NOMO-1 treated with dmso at 0.1 percent for 144 hours (cell line): ENCODE measurements around the gene NEDD4L.
"Not testable (repeated sequence)": the region's sequence is repeated elsewhere in the genome, so short reads cannot be mapped to it uniquely, and the experiment has no call there.

Experiments
- DNase-seq: peaks from one replicate; lab custom pipeline; 2025; ENCODE audit not compliant: unreplicated experiment; lab: John Stamatoyannopoulos, UW

NEDD4L gene

DNA sequence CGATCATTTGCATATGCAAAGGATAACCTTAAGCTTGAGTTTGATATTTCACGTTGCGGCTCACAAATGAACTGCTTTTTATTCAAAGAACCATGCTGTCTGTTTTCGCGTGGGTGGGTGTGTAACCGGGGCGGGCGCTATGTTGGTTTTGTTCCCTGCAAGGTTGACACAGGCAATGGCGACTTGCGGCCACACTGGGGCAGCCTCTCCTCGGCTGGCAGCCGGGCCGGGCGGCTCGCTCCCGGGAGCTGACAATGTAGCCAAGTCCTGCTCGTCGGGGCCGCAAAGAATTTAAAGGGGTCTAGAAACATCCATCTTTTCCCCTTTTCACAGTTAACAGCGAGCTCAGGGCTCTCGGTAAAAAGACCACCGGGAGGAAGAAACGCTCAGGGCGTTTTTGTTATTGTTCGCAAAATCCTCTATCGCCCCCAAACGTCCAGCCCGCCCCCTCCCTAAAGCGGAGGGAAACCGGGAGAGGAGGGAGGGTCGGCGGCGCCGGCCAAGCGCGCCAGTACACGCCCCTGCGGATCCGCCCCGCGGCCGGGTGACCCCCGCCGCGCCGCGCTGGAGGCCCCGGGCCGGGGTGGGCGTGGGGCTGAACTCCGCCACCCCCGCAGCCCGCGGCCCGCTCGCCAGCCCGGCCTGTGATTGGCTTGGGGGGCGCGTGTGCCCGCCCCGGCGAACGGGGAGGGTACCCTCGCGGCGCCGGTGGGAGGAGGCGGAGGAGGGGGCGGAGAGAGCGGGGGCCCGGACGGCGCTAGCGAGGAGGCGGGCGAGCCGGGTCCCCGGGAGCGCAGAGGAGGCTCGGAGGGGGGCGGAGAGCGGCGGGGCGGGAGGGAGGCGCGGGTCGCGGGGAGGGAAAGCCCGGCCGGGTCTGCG, at the start of gene NEDD4L:
Gene NEDD4L (plus strand): TSS at position 736 of the 879 bp plus-strand sequence. CDS start 435 bp downstream, outside the sequence.
- peak; percentile 75 for DNase-seq

DNA sequence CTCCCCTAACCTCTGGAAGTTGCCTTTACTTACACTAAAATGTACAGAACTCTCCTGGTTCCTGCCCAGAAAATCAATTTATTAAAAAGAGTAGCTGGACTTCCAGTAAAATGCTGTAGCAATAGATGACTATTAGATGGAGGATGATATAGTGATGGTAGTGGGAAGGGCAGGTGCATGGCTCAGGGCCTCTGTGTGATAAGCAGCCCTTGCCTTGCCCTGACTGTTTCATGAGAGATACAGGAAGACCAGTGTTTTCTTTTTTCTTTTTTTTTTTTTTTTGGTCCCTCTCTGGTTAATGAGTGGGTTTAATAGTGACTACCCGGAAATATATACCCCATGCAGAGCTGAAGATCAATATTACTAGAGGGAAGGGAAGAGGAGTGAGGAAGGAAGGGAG, 48.7 kb upstream of the NEDD4L start:
- DNase-seq: no peak

DNA sequence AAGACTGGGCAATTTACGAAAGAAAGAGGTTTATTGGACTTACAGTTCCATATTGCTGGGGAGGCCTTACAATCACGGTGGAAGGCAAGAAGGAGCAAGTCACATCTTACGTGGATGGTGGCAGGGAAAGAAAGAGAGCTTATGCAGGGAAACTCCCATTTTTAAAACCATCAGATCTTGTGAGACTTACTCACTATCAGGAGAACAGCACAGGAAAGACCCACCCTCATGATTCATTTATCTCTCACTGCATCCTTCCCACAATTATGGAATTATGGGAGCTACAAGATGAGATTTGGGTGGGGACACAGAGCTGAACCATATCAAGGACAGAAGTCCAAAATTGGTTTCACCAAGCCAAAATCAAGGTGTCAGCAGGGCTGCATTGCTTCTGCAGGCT, 47.1 kb upstream of the NEDD4L start:
- DNase-seq: not testable (repeated sequence)

DNA sequence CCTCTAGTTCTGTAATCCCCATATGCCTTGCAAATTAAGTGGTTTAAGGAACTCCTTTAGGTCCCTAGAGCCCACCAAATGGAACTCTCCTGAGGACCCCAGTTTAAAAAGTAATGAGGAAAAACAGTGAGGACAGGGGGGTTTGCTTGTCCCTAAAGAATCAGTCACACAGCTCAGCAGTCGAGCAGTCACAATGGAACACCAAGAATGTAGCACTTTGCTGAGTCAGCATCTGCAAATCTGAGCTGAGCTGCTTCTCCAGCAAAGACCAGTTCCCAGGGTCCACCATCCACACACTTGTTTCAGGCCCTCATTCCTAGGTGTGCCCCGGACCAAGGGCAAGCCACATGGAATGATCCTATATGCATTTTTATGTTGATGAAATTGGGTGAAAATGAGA, 46.2 kb upstream of the NEDD4L start:
- DNase-seq: no peak

DNA sequence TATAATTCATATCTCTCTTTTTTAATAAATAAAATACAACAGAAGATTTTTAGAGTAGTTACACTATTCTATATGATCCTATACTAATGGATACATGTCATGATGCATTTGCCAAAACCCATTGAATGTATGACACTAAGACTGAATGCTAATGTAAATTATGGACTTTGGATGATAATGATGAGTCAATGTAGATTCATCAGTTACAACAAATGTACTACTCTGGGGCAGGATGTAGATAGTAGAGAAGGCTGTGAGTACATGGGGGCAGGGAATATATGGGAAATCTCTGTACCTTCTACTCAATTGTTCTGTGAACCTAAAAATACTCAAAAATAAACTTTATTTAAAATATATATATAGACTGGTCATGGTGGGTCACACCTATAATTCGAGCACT, 45.6 kb upstream of the NEDD4L start:
- DNase-seq: no peak

DNA sequence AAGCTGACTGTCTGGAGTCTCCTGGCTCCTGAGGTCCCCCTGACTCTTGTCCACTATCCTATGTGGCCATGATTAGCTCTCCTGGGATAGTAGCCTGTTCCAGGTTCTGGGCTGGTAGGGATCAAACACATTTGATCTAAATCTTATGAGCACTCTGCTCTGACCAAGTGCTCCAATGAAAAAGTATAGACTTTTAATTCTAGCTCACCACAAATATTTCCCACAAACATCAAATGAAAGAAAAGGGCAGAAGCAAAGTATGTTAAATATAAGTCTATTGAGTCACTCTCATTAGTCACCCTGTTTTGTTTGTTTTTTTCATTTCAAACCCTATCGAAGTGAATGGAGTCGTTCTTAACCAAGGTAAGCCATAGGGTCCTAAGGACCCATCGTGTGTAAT, 39.7 kb upstream of the NEDD4L start:
- no peak for DNase-seq

DNA sequence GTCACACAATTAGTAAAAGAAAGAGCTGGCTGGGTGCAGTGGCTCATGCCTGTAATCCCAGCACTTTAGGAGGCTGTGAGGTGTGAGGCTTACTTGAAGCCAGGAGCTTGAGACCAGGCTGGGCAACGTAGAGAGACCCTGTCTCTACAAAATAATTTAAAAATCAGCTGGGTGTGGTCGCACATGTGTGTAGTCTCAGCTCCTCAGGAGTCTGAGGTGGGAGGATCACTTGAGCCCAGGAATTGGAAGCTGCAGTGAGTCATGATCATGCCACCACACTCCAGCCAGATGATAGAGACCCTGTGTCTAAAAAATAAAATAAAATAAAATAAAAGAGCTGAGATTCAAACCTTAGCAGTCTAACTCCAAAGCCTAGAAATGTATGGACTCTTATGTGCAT, 39.0 kb upstream of the NEDD4L start:
- DNase-seq: no peak

DNA sequence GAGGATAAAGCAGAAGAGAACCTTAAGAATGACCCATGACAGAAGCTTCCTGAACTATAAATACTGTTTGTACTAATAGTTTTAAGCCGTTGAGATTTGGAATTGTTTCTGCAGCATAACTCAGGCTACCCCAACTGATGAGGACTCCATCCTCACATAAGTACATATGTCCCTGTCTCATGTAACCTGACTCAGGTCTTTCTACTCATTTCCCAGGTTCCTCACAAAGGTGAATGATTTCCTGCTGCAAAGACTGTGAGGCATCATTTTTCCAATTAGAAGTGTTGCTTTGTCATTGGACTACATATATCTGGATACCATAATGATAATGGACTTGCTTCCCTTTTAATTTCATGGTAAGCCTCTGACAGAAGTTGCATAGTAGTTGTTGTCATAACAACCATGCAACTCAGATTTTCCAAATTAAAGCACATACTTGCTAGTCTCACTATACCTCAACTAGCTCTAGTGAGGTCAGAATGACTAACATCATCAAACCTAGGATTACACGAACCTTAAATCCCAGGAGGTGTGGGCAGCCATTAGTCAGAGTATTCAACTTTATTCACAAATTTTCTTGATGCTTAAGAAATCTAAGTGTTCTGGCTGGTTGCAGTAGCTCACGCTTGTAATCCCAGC, 38.0 kb upstream of the NEDD4L start:
- no peak for DNase-seq

DNA sequence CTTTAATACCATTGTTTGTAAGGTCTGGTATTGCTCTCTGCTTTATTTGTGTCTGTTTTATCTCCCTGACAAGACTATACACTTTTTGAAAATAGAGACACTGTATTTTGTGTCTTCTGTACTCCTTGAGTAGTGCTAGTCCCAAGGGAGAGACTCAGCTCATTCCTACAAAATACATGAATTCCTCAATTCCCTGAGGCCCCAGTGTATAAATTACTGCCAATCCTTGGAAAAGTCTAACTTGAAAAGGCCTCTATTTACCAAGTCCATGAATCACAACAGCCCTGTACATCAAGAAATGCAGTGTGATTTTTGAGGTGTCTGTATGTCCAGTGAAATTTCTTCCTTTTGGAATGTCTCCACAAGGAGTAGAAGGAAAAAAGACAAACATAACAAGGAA, 34.9 kb upstream of the NEDD4L start:
- DNase-seq: no peak

DNA sequence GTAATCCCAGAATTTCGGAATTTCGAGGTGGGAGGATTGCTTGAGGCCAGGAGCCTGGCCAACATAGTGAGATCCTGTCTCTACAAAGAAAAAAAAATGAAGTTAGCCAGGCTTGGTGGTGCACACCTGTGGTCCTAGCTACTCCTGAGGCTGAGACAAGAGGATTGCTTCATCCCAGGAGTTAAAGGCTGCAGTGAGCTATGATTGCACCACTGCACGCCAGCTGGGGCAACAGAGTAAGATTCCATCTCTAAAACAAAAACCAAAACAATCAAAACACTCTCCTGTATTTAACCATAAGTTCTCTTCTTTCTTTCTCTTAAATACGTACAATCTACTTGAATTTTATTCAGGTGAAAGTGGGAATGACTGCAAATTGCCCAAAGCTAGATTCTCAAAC, 33.8 kb upstream of the NEDD4L start:
- no peak for DNase-seq

DNA sequence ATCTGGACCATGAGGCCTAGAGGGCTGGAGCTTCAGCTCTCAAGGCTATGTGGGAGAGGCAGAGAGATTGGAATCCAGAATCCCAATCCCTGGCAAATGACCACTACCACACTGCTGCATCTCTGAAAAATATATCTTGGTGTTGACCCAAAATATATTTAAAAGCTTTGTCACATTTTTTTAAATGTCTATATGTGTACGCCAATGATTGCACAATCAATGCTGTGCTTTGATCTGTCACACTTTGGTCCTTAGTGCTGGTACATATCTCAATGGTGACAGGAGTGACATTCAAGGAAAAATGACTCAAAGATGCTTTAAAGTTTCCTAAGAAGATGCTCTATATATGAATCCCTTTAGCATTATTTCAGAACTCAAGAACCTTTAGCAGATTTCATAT, 31.7 kb upstream of the NEDD4L start:
- DNase-seq: no peak

DNA sequence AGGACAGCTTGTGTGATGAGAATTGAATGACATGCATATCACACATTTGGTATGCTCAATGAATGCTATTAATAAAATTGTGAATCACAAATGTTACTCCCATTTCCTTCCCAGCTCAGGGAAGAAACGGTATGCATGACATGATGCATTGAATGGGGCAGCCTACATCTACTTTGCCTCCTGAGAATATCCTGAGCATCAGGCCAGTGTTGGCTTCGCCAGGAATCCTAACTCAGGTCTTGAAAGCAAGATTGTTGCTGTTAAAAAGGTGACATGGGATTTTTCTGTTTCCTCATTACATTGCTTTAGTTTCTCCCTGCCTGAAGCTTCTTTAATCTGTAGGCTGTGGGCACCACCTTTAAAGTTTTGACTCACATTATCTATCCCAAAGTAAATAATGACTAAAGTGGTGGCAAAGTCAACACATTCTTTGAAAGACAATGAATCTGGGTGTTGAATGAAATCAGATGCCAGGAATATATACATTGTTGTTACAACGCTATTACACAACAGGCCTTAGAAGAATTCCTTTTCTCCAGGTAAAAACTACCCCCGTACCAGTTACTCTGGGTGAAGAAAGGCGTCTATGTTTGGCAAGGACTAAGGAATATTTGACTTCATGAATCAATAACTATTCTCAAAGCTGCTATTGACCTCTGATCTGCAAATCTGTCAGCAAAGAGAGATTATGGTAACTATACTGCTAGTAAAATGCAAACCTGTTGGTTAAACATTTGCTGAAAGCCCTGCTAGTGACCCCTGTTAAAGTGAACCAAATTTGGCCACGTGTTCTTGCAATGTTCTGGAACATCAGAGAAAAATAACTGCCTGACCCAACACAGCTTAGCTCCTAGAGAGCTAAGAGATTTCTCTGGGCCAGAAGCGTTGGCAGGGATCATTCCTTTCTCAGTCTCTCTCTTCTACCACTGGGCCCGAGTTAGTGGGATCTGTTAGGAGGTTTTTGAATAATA, 30.5 kb upstream of the NEDD4L start:
- DNase-seq: no peak

DNA sequence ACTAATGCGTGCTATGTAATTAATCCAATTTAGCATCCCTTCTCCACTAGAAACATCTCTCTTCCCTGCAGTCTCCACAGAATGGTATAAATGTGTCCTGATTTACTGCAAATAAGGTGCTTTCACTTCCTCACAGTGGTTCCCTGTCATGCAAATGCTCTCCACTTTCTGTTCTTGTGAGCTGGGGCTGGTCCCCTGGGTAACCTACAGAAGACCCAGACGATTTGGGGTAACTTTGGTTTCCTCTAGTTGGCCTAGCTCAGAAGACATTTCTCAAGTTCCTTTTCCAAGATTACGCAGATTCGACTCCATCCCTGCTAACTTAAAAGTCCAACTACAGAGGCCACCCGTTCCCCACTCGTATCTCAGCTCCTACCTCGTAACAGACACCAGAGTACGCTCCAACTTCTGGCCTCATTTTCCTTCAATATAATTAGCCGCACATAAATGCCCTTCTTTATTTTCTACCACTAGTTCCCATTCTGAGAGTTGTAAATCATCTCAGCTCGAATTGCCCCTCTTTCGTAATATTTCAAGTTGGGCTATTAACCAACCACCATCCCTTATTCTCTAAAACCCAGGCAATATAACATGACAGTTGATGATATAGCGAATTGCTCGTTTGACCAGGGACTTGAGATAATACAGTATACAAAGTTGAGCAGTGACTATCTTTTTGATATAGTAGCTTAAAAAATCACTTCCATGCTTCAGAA, 28.8 kb upstream of the NEDD4L start:
- DNase-seq: peak; percentile 92

DNA sequence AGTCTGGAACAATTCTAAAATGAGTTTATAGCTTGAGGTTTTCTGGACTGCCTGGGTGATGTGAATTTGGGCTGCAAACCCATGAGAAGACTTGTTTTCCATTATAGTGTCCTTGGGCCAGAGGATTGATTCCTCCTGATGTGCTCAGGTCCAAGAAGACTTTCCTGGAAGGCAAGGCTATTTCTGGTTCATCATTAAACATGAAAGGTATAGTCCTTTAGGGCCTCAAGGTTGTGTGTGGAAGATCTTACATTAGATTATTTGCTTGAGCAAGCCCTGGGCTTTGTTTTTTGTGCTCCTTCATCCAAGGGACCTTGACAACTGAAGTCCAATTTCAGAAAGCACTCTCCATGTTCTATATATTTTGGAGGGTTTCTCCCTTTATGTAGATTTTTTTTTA, 26.8 kb upstream of the NEDD4L start:
- DNase-seq: no peak

DNA sequence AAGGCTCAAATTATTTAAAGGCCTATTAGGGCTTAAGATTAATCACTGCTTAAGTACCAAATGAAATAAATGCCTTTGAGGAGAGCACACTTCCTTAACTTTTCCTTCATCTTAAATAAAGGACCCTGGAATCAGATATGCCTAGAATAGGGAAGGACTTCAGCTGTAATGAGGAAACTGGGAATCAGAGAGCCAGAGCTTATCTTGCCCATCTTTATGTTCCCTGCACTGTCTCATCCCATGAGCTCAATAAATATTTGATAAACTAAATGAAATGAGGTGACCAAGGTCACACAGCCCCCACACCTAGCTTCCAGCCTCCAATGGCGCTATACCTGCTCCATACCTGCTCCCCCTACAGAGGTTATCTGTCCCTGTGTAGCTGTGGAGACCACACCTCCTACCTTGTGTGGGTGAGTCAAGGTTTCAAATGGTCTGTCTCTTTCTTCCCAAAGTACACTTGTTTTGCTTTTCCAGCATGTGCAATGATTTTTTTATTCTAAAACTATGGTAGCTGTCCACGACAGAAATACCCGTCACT, 23.4 kb upstream of the NEDD4L start:
- no peak for DNase-seq

DNA sequence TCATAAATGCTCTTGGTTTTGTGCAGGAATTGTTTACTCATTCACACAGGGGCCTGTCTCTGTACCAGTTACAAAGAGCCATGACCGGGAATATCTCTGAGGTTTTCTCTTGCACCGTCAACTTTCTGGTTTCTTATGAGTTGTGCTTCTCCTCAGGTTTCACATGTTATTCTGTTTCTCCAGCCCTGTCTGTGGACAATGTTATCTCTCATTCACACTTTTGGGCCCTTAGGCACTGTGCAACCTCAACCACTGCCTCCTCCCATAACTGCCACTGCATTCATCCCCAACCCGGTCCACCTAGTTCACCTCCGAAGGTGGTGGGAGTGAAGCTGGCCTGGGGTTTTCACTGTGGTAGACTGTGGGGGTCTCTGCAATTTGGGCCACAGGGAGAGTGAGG, 22.5 kb upstream of the NEDD4L start:
- no peak for DNase-seq

DNA sequence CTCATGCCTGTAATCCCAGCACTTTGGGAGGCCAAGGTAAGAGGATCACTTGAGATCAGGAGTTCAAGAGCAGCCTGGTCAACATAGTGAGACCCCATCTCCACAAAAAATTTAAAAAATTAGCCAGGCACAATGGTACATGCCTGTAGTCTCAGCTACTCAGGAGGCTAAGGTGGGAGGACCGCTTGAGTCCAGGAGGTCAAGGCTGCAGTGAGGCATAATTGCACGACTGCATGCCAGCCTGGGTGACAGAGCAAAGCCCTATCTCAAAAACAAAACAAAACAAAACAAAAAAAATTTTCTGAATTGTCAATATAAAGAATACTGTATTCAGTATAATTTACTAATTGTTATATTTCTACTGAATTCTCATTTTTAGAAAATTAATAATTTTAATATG, 20.9 kb upstream of the NEDD4L start:
- no peak for DNase-seq

DNA sequence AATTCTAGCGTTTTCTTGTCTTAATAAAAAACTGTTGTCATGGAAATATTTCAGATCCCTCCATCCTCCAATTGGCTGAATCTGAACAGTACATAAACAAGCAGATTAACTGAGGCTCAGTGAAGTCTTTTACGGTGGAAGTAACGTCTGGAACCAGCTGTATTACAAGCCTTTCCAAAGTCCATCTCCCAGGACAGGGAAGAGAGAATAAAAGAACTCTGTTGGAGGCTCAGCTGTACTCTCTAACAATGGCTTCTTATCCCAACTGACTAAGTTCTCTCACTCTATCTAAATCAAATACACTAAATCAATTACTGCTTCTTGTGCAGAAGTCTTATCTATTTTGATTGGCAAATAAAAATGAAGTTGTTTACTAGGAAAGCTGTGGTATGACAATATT, 19.9 kb upstream of the NEDD4L start:
- DNase-seq: no peak

DNA sequence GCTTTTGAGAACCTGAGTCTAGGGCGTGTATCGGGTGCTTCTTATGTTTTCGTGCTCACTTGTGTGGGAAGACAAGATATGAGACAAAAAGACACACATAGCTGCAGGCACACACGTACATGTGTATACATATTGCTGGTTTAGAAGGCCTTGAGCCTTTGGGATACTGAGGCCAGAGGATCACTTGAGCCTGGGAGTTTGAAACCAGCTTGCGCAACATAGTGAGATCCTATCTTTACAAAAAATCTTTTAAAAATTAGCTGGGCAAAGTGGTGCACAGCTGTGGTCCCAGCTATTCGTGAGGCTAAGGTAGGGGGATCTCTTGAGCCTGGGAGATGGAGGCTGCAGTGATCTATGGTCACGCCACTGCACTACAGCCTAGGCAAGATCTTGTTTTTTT, 18.8 kb upstream of the NEDD4L start:
- DNase-seq: no peak

DNA sequence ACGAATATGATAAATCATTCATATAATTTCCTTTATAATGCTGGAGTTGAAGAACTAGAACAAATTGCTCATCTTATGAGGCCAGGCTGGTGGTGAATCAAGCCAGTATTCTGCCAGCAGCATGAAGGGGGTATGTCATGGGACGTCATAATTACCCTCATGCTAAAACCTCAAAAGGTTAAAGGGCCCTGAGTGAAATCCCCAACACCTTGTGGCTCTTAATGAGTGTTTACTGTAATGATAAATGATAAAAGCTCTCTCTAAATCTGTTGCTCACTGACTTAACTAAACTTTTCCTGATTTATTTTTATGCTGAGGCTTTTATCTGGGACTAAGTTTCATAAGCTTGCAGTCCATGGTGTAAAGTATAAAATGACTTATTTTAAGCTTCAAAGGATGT, 18.3 kb upstream of the NEDD4L start:
- DNase-seq: no peak

DNA sequence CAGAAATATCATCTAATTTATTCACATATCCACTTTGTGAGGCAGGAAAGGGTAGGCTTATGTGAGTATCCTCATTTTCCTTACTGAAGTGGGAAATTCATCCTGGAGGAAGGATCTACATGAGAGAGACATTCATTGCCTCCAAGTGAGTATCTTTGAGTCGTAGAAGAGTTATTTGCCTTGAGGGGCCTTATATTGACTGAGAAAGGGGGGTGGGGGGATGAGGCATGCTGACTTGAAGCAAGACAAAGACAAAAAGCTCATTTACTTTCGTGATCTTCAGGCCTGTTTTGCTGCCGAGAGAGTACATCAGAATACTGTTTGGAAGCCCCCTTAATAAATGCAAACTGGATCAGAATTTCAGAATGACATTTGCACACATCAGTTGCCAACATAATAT, 17.6 kb upstream of the NEDD4L start:
- no peak for DNase-seq
